NCI-H69 (cell line): ENCODE measurements around the gene ST3GAL4.

Experiments used
- DNase-seq: peaks from one replicate; lab custom pipeline; 2025; lab: John Stamatoyannopoulos, UW

The ST3GAL4 gene

DNA sequence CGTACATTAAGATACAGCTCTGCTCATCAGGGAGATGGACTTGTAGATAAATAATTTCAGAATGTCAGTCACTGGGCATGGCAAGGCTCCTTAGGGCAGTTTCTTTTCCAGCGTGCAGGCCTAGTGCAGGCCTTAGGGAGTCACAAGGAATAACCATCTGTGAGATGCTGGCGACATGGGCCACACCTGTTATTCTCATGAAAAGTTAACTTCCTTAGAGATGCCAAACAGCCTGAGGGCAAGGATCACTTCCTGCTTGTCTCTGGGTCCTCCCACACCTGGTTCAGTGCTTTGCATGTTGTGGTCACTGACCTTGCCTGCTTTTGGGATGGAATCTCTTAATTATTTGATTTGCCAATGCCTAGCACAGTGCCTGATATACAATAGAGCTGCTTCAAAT lies 70.6 kb downstream of the ST3GAL4 start:
- DNase-seq, result peak; percentile 24

DNA sequence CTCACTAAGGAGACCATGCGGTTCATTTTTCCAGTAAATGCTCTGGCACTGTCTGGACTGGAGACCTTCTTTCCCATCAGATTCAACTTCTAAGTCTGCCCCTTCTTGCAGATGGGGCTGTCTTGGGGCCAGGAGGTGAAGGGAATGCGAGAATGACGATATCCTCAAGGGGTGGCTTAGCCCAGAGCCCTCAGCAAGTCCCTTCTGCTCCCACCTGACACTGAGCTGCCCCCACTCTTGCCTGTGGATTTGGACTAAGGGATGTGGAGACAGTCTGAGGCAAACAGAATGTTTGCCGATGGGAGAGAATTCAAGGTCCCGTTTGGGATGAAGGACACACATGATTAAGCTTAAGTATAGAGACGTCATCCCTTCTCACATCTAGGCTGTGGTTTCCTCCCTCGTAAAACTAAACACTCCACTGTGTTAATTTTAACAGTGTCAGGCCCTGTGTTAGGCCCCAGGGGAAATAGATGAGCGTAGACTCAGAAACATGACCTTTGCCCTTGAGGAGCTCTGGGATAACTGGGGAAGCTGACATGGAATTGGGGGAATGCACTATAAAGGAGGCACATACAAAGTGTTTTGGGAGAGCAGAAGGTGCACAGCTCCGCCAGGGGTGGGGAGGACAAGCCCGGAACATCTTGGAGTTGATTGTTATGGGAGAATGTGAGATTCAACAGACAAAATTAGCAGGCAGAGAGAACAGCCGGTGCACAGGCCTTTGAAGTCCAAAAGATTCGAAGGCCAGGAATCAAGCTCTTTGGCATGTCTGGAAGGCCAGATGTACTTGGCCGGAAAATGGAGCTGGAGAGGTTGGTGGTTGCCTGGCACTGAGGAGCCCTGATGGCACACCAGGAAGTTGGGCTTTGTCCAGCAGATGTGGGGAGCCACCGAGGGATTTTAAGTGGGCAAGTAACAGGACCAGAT lies 71.6 kb downstream of the ST3GAL4 start:
- no peak for DNase-seq

DNA sequence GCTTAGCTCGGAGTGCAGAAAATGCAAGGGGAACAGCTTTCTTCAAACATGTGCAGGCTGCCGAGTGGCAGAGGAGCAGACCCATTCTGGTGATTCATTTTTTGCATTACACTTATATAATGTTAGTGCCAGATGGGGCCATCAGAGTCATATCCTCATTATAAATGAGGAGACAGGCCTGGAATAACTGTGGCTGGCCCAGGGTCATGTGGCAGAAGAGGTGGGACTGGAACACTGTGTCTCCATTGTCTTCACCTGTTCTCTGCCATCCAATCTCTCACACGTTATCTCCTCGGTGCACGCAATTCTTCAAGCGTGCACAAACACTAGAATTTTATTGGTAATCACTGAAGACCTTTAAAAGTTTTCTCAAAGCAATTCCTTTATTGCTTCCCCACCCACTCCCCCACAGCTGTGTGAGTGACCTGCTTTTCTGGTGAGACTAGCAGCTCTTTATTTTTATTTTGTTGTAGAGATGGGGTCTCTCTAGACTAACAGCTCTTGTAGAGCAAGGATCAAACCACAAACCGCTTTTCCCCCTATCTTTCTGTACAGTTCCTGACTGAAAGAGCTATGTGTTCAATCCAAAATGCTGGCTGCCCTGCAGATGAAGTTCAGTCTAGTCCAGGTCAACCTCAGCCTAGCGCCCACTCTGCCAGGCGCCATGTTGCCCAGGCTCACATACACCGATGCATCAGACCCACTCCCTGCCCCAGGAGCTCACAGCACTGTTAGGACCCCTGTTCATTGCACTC lies 75.3 kb downstream of the ST3GAL4 start:
- peak; percentile 8 for DNase-seq

DNA sequence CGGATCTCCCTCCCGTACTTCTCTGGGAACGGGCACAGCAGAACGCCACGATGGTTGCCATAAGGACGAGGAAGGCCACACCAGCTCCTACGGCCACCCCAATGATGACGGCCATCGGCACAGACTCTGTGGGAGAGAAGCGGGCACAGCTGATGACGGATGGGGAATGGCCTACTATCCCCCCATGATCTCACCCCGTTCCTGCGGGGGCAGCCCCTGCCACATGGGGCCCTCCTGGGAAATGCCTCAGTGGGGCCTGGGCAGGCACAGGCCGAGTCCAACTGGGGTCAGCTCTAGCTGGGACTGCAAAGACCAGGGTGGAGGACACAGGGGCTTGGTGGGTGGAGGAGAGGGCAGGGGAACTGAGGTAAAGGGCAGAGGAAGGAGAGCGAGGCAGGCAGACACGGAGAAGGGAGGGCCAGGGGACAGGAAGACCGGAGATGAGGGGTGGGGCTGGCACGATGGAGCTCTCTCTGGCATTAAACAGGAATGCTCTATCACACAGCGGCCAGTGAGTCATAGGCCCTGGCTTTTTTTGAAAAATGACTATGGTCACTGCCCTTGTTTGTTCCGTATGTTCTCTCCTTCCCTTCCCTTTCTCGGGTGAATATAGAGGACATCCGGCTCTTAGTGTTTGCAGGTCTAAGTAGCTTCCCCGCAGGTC lies 76.0 kb downstream of the ST3GAL4 start:
- no peak for DNase-seq

DNA sequence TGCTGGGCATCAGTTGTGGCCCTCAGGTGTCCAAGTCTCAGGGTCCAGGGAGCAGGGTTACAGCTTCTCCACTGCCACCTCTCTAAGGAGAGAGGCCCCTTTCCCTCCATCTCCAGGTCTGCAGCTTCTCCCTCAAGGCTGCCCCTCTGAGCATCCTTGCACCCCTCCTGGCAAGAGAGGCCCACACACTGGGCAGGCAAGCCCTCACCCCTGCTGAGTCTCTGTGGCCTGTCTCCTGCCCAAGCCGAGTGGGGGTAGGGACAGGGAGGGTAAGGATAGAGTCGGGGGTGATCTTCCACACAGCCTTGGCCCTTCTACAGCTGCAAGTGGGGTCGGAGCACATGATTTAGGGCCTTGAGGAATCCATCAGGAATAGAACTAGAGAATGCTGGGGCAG lies 76.6 kb downstream of the ST3GAL4 start:
- DNase-seq, result no peak

DNA sequence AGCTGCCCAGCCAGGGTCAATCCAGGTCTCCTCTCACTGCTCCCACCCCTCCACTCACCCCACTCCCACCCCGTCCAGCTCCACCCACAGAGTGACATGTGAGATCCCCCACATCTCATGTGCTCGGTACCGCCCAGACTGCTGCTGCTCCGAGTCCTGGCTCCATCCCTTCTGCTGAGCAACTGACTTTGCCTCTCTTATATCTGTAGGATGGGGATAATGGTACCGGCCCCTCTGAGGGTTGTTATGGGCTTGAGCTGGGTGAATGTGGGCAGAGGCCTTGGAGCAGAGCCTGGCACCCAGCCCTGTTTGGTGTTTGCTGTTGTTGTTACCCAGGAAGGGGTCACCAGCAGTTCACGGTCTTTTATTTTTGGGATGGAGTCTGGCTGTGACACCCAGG lies 77.0 kb downstream of the ST3GAL4 start:
- no peak for DNase-seq

DNA sequence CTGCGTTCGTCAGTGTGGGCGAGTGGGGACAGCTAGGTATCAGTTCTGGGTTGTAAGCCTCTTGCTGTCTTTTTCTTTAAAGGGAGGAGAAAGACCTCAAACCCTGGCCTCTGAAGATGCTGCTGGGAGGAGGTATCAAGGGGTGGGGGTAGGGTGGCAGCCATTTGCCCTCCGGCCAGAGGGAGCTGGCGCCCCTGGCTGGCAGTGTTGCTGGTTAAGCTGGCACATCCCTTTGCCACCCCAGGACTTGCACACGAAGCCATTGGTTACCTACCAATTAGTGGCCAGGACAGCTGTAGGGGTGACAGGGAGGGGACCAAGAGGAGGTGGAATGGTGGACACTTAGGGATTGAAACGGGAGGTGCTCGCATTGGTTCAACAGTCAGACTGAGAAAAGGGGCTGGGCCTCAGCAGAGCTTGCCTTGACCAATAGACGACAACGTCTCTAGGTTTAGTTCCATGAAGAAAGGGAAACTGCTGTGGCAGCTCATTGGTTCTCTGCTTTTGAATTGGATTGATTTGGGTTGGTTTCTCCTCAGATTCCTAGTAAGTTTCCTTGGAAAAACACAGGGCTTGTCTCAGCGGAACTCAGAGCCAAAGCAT lies 77.9 kb downstream of the ST3GAL4 start:
- no peak for DNase-seq

DNA sequence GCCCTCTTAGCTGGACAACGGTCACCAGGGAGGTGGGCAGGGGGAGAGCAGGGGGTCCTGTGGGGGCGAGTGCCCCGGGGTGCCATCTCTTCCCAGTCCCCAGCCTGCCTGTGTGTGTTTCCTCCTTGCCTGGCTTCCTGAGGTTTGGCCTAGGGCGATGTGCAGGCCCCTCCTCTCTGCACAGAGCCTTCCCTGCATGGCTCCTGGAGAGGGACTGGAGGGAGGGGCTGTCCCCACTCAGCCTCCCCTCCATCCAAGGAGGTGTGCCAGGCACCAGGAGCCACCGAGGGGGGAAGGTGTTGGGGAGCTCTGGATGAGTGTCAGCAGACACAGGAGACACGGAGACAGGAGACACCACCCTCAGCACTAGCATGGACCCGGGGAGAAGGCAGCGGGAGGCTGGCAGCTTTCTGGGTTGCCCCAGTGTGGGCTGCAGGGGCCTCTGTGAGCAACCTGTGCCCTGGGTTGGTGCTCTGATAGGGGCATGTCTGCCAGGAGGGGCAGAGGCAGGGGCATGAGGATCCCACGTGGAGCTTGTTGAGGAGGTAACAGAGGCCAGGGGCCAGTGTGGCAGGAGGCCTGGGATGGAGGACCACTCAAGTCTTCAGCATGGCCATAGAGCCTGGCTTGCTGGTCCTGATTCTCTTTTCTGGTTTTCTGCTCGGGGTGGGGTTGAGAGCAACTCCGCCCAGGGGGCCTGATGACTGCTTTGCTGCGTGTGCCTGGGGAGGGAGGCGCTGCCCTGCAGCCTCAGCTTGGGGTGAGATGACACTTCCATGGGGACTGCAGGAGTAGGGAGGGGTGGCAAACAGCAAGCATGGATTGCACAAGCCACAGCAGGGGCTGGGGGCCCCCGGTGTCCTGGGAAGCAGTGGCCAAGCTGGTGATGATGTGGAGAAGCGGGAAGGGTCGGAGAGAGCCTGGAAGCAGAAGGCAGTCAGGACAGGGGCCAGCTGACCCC lies 78.8 kb downstream of the ST3GAL4 start:
- DNase-seq, result peak; percentile 10

DNA sequence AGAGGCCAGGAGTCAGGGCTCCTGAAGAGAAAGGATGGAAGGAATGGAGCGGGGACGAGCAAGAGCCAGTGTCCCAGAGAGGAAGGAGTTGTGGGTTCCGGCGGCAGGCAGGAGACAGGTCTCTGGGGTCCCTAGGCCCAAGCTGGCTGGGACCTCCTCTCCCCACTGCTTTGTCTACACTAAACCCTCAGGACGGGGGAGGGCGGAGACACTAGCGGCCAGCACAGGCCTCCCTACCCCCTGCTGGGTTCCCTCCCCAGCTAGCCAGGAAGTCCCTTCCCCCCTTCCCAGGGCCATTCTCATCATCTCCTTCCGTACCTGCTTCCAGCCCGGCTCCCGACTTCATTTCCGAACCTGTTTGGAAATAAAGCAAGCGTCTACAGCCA lies 79.5 kb downstream of the ST3GAL4 start:
- DNase-seq, result peak; percentile 6

DNA sequence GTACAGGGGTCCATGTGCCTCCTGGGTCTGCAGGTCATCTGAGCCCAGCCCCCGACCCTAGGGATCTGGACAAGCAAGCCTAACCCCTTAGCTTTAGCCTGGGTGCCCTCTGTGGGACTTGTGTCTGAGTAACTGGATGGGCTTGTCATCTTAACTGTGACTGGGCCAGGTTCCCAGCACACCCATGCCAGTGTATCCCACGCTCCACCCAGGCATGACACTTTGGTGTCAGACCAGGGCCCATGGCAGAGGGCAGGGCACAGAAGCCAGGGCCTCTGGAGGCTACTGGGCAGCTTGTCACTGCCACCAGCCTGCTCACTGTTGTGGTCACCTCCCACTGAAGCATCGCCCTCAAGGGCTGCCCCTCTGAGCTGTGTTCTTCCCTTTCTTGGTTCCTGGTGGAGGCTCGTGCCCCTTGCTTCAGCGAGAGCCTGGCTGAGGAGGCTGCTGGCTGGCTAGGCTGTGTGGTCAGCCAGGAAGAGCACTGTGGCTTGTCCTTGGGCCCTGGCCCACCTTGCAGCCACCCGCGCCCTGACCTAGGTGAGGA lies 80.8 kb downstream of the ST3GAL4 start:
- no peak for DNase-seq

DNA sequence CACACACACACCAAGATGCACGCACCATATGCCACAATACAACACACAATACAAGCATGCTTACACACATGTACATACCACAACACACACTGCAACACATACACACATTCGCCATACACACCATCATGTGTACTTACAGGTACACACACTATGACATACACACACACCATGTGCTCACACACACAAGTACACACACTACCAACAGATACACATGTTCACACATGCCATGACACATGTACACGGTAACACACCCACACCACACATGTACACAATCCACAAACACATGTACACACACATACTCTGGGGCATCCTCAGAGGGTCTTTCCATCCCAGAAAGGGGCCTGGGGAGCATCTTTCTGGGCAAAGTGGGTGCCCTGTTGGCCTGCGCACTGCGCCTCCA lies 82.2 kb downstream of the ST3GAL4 start:
- DNase-seq, result no peak

DNA sequence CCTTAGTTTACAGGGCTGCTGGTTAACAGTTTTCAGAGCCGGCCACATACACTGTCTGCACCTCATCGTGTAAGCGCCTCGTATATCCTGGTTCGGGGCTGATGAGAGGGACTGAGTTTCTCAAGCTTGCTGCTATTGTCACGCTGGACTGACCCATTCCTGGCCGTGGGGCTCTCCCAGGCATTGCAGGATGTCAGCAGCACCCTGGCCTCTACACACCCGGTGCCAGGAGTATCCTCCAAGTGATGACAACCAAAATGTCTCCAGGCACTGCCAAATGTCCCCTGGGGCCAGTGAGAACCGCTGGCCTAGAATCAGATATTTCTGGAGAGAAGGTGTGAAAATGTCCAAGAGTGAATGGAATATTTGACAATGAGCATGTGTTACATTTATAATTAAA lies 82.8 kb downstream of the ST3GAL4 start:
- DNase-seq, result peak; percentile 6

DNA sequence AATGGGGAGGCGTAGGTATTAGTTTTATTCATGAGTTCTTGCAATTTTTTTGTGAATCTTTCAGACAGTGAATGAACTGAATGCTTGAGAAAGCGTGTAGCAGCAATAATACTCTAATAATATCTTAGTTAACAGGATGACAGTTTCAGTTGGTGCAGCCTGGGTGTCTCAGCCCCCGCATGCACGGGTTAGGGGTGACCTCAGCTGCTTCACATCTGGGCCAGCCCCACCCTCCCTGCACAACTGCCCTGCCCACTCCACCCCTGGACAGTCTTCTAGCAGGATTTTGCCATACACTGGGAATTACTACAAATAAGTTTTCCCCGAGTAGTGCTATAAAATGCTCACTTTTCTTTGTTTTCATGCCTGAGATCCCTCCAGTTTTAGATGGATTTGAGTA lies 83.2 kb downstream of the ST3GAL4 start:
- DNase-seq, result no peak

DNA sequence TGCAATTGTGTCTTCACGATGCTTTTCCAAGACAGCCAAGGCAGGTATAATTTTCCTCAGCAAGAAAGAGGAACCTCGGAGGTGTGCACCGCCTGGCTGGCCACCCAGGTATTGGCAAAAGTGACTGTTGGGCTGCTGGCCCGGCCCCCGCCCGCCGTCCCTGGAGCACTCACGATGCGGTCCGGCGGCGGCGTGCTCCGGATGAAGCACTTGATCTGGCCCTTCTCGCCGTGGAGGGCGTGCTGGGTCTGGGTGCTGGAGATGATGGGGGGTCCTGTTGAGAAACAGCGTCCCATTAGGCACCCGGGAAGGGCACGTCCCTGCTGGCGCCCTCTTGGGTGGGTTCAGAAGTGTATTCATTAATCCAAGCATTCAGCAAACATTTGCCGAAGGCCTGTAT lies 84.8 kb downstream of the ST3GAL4 start:
- no peak for DNase-seq

DNA sequence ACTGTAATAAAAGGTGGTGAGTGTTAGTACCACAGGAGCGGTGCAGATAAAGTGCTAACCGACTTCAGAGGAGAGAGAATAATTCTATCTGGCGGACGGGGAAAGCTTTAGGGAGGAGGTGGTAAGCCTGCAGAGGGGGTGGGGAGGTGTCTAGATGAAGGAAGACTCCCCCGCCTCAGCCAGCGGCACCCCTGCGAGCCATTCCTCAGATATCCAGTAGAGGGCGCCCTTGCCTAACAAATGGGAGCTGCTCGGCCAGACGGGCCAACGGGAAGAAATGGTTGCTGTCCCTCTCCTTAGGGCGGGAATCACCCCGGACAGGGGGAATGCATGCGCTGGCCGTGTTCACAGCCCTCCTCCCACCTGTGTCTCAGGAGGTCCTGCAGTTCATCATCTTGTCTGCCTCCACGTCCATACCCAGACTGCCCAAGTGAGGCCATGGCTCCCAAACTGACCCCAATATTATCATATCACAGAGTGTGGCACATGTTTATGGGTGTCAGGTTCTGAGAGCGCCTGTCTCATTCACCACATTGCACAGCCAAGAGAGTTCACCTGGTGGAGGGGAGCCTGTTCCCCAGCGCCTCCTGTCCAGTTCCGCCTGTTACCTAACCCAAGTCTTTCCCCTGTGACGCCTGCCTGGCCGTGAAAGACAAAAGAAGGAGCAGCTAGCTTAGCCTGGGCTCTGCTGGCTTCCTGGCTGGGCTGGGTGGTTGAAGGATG lies 85.5 kb downstream of the ST3GAL4 start:
- peak; percentile 86 for DNase-seq

DNA sequence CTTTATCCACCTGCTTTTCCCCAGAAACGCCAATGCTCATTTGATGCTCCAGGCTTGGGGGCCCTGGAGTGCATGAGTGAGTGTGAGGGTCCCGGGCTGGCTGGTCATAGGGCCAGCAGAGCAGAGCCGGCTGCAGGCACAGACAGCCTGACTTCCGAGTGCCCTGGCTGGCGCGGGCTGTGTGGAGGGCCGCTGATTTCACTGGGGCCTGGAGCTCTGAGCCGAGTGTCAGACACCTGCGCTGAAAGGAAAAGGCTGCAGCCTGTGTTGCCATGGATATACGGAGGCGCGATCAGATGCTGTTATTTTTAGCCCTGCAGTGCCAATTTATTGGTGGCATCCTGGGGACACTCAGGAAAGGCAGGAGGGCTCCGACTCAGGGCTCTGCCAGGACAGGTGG lies 87.6 kb downstream of the ST3GAL4 start:
- peak; percentile 29 for DNase-seq

DNA sequence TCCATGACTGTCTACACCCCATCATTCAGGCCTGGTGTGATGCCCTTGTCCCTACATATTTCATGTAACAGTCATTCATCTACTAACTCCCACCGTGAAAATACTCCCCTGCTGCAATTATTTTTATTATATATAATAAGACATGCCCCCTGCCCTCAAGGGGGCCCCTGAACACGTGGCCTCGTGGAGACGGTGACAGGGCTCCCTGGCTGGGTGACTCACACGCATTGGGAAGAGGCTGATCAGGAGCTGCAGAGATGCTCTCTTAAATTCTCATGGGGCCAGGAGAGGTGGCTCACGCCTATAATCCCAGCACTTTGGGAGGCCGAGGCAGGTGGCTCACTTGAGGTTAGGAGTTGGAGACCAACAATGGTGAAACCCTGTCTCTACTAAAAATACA lies 88.6 kb downstream of the ST3GAL4 start:
- DNase-seq, result peak; percentile 15

DNA sequence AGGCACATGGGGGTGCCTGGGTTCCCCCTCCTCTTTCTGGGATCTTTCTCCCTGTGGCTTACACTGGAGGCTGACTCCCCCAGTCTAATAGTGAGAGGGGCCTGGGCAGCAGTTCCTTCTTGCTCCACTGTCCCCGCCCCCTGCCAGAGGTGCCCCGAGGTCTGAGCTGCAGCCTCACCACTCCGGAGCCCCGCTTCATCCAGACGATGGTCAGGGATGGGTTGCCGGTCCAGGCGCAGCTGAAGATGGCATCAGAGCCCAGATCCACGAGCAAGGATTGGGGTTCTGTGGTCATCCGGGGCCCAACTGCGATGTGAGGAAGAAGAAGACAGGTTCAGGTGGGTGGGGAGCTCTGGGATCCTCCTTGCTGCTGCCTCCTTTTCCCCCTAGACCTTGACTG lies 91.1 kb downstream of the ST3GAL4 start:
- no peak for DNase-seq

DNA sequence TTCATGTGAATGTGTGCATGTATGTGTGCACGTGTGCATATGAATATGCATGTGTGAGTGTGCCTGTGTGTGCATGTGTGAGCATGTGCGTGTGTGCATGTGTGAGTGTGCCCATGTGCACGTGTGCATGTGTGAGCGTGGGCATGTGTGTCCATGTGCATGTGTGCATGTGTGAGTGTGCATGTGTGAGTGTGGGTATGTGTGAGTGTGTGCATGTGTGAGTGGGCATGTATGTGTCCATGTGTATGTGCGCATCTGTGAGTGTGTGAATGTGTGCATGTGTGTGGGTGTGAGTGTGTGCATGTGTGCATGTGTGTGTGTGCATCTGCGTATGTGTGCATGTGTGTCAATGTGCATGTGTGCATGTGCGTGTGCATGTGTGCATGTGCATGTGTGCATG lies 94.7 kb downstream of the ST3GAL4 start:
- DNase-seq, result no peak

DNA sequence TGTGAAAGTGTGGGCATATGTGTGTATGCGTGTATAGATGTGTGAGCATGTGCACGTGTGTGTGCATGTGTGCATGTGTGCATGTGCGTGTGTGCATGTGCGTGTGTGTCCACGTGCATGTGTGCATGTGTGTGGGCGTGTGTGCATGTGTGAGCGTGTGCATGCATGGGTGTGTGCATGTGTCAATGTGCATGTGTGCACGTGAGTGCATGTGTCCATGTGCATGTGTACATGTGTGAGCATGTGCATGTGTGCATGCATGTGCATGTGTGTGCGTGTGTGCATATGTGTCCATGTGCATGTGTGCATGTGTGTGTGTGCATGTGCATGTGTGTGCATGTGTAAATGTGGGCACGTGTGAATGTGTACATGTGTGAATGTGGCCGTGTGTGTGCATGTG lies 95.3 kb downstream of the ST3GAL4 start:
- no peak for DNase-seq
